GM23248 (cell line): ENCODE data around the gene EMC8.

Experiments used
- EZH2 ChIP-seq: fragments of 200-600 bp; sonication (generic); IDR thresholded peaks from 2 replicates; pipeline ENCODE4 v1.6.1; 2018; ENCODE audit warnings: antibody characterized with exemption, mild to moderate bottlenecking; ENCODE audit not compliant: insufficient read depth, poor library complexity, severe bottlenecking
- EZH2phosphoT487 ChIP-seq: fragments of 200-600 bp; sonication (generic); IDR thresholded peaks from 2 replicates; pipeline ENCODE4 v1.6.1; 2018; ENCODE audit warnings: antibody characterized with exemption, moderate library complexity, mild to moderate bottlenecking, low read depth; ENCODE audit not compliant: insufficient read depth

DNA sequence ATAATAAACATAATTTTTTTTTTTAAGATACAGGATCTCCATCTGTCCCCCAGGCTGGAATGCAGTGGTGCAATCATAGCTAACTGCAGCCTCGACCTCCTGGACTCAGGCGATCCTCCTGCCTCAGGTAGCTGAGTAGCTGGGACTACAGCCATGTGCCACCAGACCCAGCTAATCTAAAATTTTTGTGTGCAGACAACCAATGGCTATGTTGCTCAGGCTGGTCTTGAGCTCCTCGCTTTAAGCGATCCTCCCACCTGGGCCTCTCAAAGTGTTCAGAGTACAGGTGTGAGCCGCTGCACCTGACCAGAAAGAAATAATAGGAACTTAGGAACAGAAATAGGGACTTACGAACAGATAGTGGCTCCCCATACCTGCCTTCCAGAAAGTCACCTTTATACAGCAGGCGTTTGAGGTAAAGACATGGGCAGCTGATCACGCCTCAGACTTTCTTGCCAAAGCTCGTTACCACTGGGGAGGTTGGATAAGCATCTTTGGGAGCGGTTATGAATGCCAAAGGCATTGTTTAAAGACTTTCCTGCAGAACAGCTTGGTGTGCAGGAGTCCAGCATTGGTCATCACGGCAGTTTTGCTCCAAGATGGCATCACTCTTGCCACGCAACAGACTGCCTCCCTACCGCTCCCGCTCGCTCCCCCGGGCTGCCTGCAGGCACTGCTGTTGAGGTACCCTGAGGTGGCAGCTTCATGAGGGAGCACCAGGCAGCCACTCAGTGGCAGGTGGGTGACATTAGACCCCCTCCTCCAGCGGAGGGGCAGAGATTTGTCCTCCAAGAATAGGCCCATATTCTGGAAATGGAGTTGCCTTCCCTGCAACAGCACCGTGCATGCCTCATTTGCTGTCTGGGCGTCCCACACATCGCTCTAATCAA is 13.7 kb upstream of the EMC8 start:
- TF ChIP-seq EZH2 (no peak), EZH2phosphoT487 (no peak)
